NCI-H187 (cell line): ENCODE data around the gene RIPK1.

Experiments
- DNase-seq, 2 experiments: peaks; one replicate each; lab custom pipeline; 2025; lab: John Stamatoyannopoulos, UW

RIPK1 gene

DNA sequence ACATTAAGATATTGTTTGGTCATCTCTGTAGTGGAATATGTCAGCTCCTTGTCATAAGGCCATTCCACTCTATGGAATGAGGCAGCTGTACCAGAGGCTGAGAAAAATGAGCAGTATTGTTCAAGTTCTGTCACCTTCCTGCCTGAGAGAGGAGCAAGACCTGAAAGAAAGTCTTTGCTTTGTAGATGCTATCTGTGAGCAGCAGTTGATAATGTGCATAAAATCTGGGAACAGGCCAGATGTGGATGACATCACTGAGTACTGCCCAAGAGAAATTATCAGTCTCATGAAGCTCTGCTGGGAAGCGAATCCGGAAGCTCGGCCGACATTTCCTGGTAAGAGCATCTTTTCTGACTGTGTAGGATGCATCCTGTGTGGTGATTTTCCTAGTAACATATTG lies 16.8 kb downstream of the RIPK1 start:
- no peak for DNase-seq

DNA sequence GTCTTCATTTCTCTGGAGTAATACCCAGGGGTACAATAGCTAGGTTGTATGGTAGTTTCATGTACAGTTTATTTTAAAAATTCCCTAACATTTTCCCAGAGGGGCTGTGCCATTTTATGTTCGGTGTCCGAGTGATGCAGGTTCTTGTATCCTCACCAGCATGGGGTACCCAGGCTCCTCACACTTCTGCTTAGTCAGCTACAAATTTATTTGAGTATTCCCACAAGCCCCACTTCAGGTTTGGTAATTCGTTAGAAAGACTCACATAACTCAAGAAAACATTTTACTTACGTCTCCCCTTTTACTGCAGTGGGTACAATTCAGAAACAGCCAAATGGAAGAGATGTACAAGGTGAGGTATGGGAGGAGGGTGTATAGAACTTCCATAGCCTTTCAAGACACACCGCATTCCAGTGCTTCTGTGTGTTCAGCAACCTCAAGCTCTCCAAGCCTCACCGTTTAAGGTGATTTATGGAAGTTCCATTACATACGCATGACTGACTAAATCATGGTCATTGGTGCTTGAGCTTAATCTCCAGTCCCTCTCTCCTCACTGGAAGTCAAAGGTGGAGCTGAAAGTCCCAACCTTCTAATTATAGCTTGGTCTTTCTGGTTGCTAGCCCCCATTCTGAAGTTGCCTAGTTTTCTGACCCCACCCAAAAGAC lies 18.1 kb downstream of the RIPK1 start:
- no peak for DNase-seq

- DNase-seq: no peak
These were observed 20.2 kb downstream of the RIPK1 start for GRCh38 chr6:3088446-3088845.

- DNase-seq: no peak
These were observed 20.7 kb downstream of the RIPK1 start for GRCh38 chr6:3088968-3089367.

DNA sequence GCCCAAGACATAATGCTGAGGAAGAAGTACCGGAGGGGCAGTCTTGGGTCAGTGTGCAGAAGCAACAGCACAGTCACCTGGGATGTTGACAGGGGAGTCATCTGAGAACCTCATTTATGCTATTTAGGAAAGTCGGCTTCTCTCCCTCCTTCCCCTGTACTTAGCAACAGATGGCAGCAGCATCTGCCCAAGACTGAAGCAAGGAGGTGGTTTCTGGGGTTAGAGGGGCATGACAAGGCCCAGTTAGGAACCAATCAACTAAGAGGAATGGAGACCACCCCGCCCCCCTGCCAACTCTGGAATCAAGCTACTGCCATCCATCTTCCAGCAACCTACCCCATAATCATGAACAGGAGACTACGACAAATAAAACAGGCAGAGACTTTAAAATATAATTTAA lies 21.7 kb downstream of the RIPK1 start:
- DNase-seq: no peak

DNA sequence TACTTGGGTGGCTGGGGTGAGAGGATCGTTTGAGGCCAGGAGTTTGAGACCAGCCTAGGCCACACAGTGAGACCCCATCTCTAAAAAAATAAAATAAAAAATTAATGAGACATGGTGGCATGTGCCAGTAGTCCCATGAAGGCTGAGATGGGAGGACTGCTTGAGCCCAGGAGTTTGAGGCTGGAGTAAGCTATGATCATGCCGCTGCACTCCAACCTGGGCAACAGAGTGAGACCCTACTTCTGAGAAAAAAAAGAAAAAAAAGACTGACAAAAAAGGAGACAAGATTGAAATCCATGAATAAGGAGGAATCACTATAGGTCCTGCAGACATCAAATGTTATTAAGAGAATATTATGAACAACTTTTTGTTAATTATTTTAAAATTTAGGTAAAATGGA lies 26.5 kb downstream of the RIPK1 start:
- DNase-seq: no peak

GRCh38 chr6:3102875-3103274 lies 34.6 kb downstream of the RIPK1 start:
- no peak for DNase-seq

GRCh38 chr6:3108746-3109414 lies 40.6 kb downstream of the RIPK1 start:
- DNase-seq: no peak

DNA sequence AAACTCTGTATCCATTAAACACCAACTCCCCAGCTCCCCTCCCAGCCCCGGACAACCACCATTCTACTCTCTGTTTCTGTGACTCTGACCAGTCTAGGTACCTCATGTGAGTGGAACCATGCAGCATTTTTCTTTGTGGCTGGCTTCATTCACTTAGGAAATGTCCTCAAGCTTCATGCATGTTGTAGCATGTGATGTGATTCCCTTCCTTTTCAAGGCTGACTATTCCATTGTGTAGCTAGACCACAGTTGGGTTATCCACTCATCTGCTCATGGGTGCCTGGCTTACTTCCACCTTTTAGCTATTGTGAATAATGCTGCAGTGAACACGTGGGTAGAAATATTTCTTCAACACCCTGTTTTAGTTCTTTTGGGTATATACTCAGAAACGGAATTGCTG lies 41.5 kb downstream of the RIPK1 start:
- no peak for DNase-seq

- no peak for DNase-seq
These were observed 46.1 kb downstream of the RIPK1 start for GRCh38 chr6:3114377-3114776.

GRCh38 chr6:3117912-3118352 lies 49.6 kb downstream of the RIPK1 start:
- no peak for DNase-seq

- peak; percentile 91 to 92 for DNase-seq
These were observed 50.2 kb downstream of the RIPK1 start, which contains the start of gene BPHL for GRCh38 chr6:3118353-3119039. TSS of gene BPHL (plus strand) at chr6:3118711. CDS start at chr6:3118741, 30 bp downstream.

GRCh38 chr6:3119040-3119723 lies 50.9 kb downstream of the RIPK1 start:
- peak in 1 of 2 experiments; percentile 49 for DNase-seq

DNA sequence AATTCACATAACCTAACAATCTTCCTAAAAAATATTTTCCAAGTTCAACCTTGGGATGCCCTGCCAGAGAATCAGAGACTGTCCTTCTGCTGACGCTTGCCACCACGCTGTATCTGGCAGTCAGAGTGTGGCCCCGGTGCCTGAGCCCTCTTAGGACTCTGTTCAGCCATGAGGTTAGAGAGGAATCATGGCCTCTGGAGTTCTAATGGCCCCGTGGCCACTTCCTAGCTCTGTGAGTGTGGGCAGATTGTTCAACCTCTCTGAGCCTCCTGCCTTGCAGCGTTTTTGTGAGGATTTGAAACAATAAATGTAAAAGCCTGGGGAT lies 52.4 kb downstream of the RIPK1 start:
- no peak for DNase-seq

GRCh38 chr6:3122823-3123182 lies 54.5 kb downstream of the RIPK1 start:
- no peak for DNase-seq

- peak; percentile 47 to 59 for DNase-seq
These were observed 56.4 kb downstream of the RIPK1 start for GRCh38 chr6:3124667-3125066.

GRCh38 chr6:3125815-3126214 lies 57.5 kb downstream of the RIPK1 start:
- no peak for DNase-seq

GRCh38 chr6:3128356-3129108 lies 60.2 kb downstream of the RIPK1 start:
- no peak for DNase-seq

- DNase-seq: no peak
These were observed 63.4 kb downstream of the RIPK1 start for GRCh38 chr6:3131695-3132094.

DNA sequence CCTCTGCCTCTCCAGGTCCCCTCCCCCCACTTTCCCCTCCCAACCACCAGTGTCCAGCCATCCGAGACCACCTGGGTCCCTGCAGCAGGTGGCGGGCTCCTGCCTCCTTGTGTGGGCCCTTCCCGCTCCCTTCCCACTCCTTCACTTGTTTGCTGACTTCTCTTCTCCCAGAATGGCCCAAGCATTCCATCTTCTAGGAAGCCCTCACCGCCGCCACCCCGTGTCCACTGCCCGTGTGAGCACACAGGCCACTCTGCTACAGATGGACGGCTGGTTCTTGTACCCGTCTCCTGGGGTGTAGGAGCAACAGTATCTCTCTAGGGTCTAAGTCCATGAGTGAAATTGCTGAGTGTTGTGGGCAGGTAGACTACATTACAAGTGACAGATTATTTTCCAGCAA lies 65.2 kb downstream of the RIPK1 start:
- DNase-seq: no peak

- no peak for DNase-seq
These were observed 67.5 kb downstream of the RIPK1 start for GRCh38 chr6:3135668-3136291.
